Pons (tissue), 1 donor: Measurements from ENCODE around the gene MAP7D3.
"Not testable (repeated sequence)": the region's sequence is repeated elsewhere in the genome, so short reads cannot be mapped to it uniquely, and the experiment has no call there.

Source experiments
- DNase-seq: peaks from one replicate; pipeline ENCODE4 v3.0.0-alpha.2; 2016; ENCODE audit warnings: low spot score

Gene MAP7D3

GRCh38 chrX:136250191-136251040 is 784 bp downstream of the MAP7D3 start:
- DNase-seq, result no peak

GRCh38 chrX:136246201-136246600 is 5.0 kb downstream of the MAP7D3 start:
- no peak for DNase-seq

GRCh38 chrX:136237849-136238248 is 13.4 kb downstream of the MAP7D3 start:
- DNase-seq, result not testable (repeated sequence)

- no peak for DNase-seq
Measured at GRCh38 chrX:136237074-136237473, 14.1 kb downstream of the MAP7D3 start.

- no peak for DNase-seq
Measured at GRCh38 chrX:136228839-136229207, 22.4 kb downstream of the MAP7D3 start.

- DNase-seq, result no peak
Measured at GRCh38 chrX:136227948-136228838, 23.0 kb downstream of the MAP7D3 start.

GRCh38 chrX:136227074-136227473 is 24.1 kb downstream of the MAP7D3 start:
- no peak for DNase-seq

GRCh38 chrX:136221851-136222513 is 29.2 kb downstream of the MAP7D3 start:
- no peak for DNase-seq

- no peak for DNase-seq
Measured at GRCh38 chrX:136220951-136221350, 30.2 kb downstream of the MAP7D3 start.

- no peak for DNase-seq
Measured at GRCh38 chrX:136220540-136220939, 30.7 kb downstream of the MAP7D3 start.

GRCh38 chrX:136219893-136220292 is 31.3 kb downstream of the MAP7D3 start:
- no peak for DNase-seq

- DNase-seq, result no peak
Measured at GRCh38 chrX:136215559-136215958, 35.6 kb downstream of the MAP7D3 start.

- no peak for DNase-seq
Measured at GRCh38 chrX:136214551-136214950, 36.6 kb downstream of the MAP7D3 start.

GRCh38 chrX:136212557-136213111 is 38.6 kb downstream of the MAP7D3 start:
- no peak for DNase-seq

GRCh38 chrX:136211766-136212556 is 39.2 kb downstream of the MAP7D3 start:
- no peak for DNase-seq

GRCh38 chrX:136210806-136211205 is 40.4 kb downstream of the MAP7D3 start:
- no peak for DNase-seq

GRCh38 chrX:136210243-136210642 is 41.0 kb downstream of the MAP7D3 start:
- no peak for DNase-seq

GRCh38 chrX:136209751-136210150 is 41.4 kb downstream of the MAP7D3 start:
- no peak for DNase-seq

GRCh38 chrX:136209016-136209738 is 42.0 kb downstream of the MAP7D3 start:
- no peak for DNase-seq

GRCh38 chrX:136207546-136207945 is 43.7 kb downstream of the MAP7D3 start:
- DNase-seq, result no peak

- DNase-seq, result no peak
Measured at GRCh38 chrX:136206916-136207315, 44.3 kb downstream of the MAP7D3 start.
